H9 (cell line): ENCODE measurements around the gene SLC23A2. TPM values are rescaled to one million over a fixed set of nuclear protein-coding genes. Genes with fewer than 3 reads are reported as not detected.

ENCODE experiments used
- DNase-seq: peaks from one replicate; pipeline ENCODE4 v3.0.0-alpha.2; 2017
- H2AFZ ChIP-seq: one replicate; pipeline ENCODE4 v1.6.1; 2013; ENCODE audit warnings: mild to moderate bottlenecking, low read length, control low read depth, moderate library complexity
- H2AK5ac ChIP-seq: 2 replicates; pipeline ENCODE4 v1.6.1; 2013; ENCODE audit warnings: low read length, control low read depth, mixed read lengths; ENCODE audit not compliant: insufficient read length
- H2BK120ac ChIP-seq: one replicate; pipeline ENCODE4 v1.6.1; 2013; ENCODE audit warnings: low read depth, mild to moderate bottlenecking, low read length, control low read depth, inconsistent platforms; ENCODE audit not compliant: poor library complexity, severe bottlenecking
- H2BK12ac ChIP-seq: 2 replicates; pipeline ENCODE4 v1.6.1; 2013; ENCODE audit warnings: low read length, control low read depth, mixed read lengths, low read depth; ENCODE audit not compliant: insufficient read length
- H2BK15ac ChIP-seq: 2 replicates; pipeline ENCODE4 v1.6.1; 2013; ENCODE audit warnings: low read depth, low read length, control low read depth
- H2BK20ac ChIP-seq: one replicate; pipeline ENCODE4 v1.6.1; 2013; ENCODE audit warnings: low read depth, mild to moderate bottlenecking, low read length, control low read depth, inconsistent platforms; ENCODE audit not compliant: poor library complexity, severe bottlenecking
- H2BK5ac ChIP-seq: 2 replicates; pipeline ENCODE4 v1.6.1; 2013; ENCODE audit warnings: low read length, control low read depth, mixed read lengths; ENCODE audit not compliant: insufficient read length
- H3K14ac ChIP-seq: 2 replicates; pipeline ENCODE4 v1.6.1; 2013; ENCODE audit warnings: low read length, control low read depth; ENCODE audit not compliant: insufficient read depth
- H3K18ac ChIP-seq: 2 replicates; pipeline ENCODE4 v1.6.1; 2013; ENCODE audit warnings: low read depth, mild to moderate bottlenecking, mixed read lengths, low read length, control low read depth; ENCODE audit not compliant: insufficient read length
- H3K23ac ChIP-seq: 2 replicates; pipeline ENCODE4 v1.6.1; 2013; ENCODE audit warnings: low read length, control low read depth, mixed read lengths, low read depth; ENCODE audit not compliant: insufficient read length
- H3K23me2 ChIP-seq: 2 replicates; pipeline ENCODE4 v1.6.1; 2013; ENCODE audit warnings: low read depth, mild to moderate bottlenecking, mixed read lengths, low read length, control low read depth; ENCODE audit not compliant: insufficient read length, poor library complexity, severe bottlenecking
- H3K27ac ChIP-seq: 2 replicates; pipeline ENCODE4 v1.5.1; 2013; ENCODE audit warnings: low read length, control low read depth, mixed read lengths, low read depth; ENCODE audit not compliant: insufficient read length
- H3K27me3 ChIP-seq: 2 replicates; pipeline ENCODE4 v1.6.1; 2013; ENCODE audit warnings: low read length, control low read depth, inconsistent platforms; ENCODE audit not compliant: insufficient read depth
- H3K4ac ChIP-seq: 2 replicates; pipeline ENCODE4 v1.6.1; 2013; ENCODE audit warnings: low read depth, mild to moderate bottlenecking, control low read depth, inconsistent platforms, low read length, moderate library complexity
- H3K4me1 ChIP-seq: 2 replicates; pipeline ENCODE4 v1.6.1; 2013; ENCODE audit warnings: low read length, control low read depth, inconsistent platforms; ENCODE audit not compliant: insufficient read depth
- H3K4me2 ChIP-seq: 2 replicates; pipeline ENCODE4 v1.6.1; 2013; ENCODE audit warnings: low read length, control low read depth, mixed read lengths; ENCODE audit not compliant: insufficient read length, insufficient read depth
- H3K56ac ChIP-seq: 2 replicates; pipeline ENCODE4 v1.6.1; 2013; ENCODE audit warnings: low read depth, mild to moderate bottlenecking, mixed read lengths, low read length, control low read depth; ENCODE audit not compliant: insufficient read length
- H3K79me1 ChIP-seq: 2 replicates; pipeline ENCODE4 v1.6.1; 2013; ENCODE audit warnings: low read depth, mild to moderate bottlenecking, moderate library complexity, low read length, control low read depth, inconsistent platforms; ENCODE audit not compliant: insufficient read depth, poor library complexity, severe bottlenecking
- H3K79me2 ChIP-seq: 2 replicates; pipeline ENCODE4 v1.6.1; 2013; ENCODE audit warnings: low read length, control low read depth, inconsistent platforms; ENCODE audit not compliant: insufficient read depth
- H3K9ac ChIP-seq: 2 replicates; pipeline ENCODE4 v1.6.1; 2013; ENCODE audit warnings: low read length, control low read depth, mixed read lengths; ENCODE audit not compliant: insufficient read length; ENCODE audit errors: extremely low read depth
- H3K9me3 ChIP-seq: one replicate; pipeline ENCODE4 v1.6.1; 2013; ENCODE audit warnings: low read depth, low read length, inconsistent platforms; ENCODE audit not compliant: control insufficient read depth
- H3T11ph ChIP-seq: one replicate; pipeline ENCODE4 v1.6.1; 2013; ENCODE audit warnings: mild to moderate bottlenecking, low read length, control low read depth, inconsistent platforms
- H4K20me1 ChIP-seq: one replicate; pipeline ENCODE4 v1.6.1; 2013; ENCODE audit not compliant: control insufficient read depth, insufficient read length, insufficient read depth
- H4K5ac ChIP-seq: 2 replicates; pipeline ENCODE4 v1.6.1; 2013; ENCODE audit warnings: low read depth, mild to moderate bottlenecking, mixed read lengths, low read length, control low read depth; ENCODE audit not compliant: insufficient read length
- H4K8ac ChIP-seq: replicated peaks from 2 replicates; pipeline ENCODE4 v1.6.1; 2013; ENCODE audit warnings: low read length, control low read depth, mixed read lengths, low read depth; ENCODE audit not compliant: insufficient read length
- H4K91ac ChIP-seq: 2 replicates; pipeline ENCODE4 v1.6.1; 2013; ENCODE audit warnings: low read depth, mild to moderate bottlenecking, moderate library complexity, mixed read lengths, low read length, control low read depth; ENCODE audit not compliant: insufficient read length
- H3K27ac Mint-ChIP-seq, 3 experiments: 2 replicates in 2 of 3; 3 replicates in 1 of 3; pipeline ENCODE4 v1.8.0; 2020 to 2021; ENCODE audit warnings: mixed read lengths in 3 of 3, mild to moderate bottlenecking in 1 of 3, moderate library complexity in 1 of 3
- H3K27me3 Mint-ChIP-seq: 2 replicates; pipeline ENCODE4 v1.8.0; 2021; ENCODE audit warnings: low read depth, mild to moderate bottlenecking, moderate library complexity, mixed read lengths
- H3K36me3 Mint-ChIP-seq, 3 experiments: 2 replicates in 2 of 3; 3 replicates in 1 of 3; pipeline ENCODE4 v1.8.0; 2020 to 2021; ENCODE audit warnings: low read depth in 3 of 3, mixed read lengths in 3 of 3; ENCODE audit not compliant: insufficient read depth in 1 of 3
- H3K4me1 Mint-ChIP-seq, 2 experiments: 2 replicates each; pipeline ENCODE4 v1.8.0; 2020; ENCODE audit warnings: mixed read lengths in 2 of 2
- H3K4me3 Mint-ChIP-seq, 2 experiments: 2 replicates in 1 of 2; 3 replicates in 1 of 2; pipeline ENCODE4 v1.8.0; 2020 to 2021; ENCODE audit warnings: mild to moderate bottlenecking in 2 of 2, mixed read lengths in 2 of 2, moderate library complexity in 1 of 2
- H3K9me3 Mint-ChIP-seq, 2 experiments: 2 replicates in 1 of 2; 3 replicates in 1 of 2; pipeline ENCODE4 v1.8.0; 2020; ENCODE audit warnings: mild to moderate bottlenecking in 2 of 2, mixed read lengths in 2 of 2, moderate library complexity in 1 of 2
- CTCF ChIP-seq: fragments of 200-600 bp; sonication (generic); conservative IDR thresholded peaks from 3 replicates; pipeline ENCODE4 v1.8.0; 2021; ENCODE audit warnings: antibody characterized with exemption, mild to moderate bottlenecking
- WGBS: extraction: QIAGEN DNeasy Blood & Tissue Kit; methylation state at CpG from one replicate; pipeline ENCODE4 v1.1.7; 2013; ENCODE audit warnings: missing lambda C conversion rate, low lambda C conversion rate, mixed read lengths; ENCODE audit not compliant: insufficient read length; ENCODE audit errors: extremely low coverage; 5-methylcytosine and 5-hydroxymethylcytosine counted together
- total RNA-seq: library from RNA; stranded (reverse); gene quantifications from 2 replicates; pipeline ENCODE4 v1.2.1, GENCODE V29; 2021

SLC23A2 gene
- total RNA-seq, 1 experiment from 2014 or later = 16.5 TPM

GRCh38 chr20:4805663-4806449 is 195.5 kb downstream of the SLC23A2 start:
- H3K4me1 Mint-ChIP-seq = peaks cover 10 to 13% of the 10 kb centered on the region in 2 experiments
- Histone ChIP-seq H3K79me2 (no peaks in the 10 kb centered on the region), H3K4me1 (no peaks in the 10 kb centered on the region), H3T11ph (no peak overlapping the region), H4K91ac (no peak overlapping the region), H3K23ac (no peak overlapping the region), H2AFZ (no peak overlapping the region), H3K4ac (no peak overlapping the region), H3K79me1 (no peaks in the 10 kb centered on the region), H3K9ac (no peak overlapping the region), H3K27ac (no peak overlapping the region), H4K5ac (no peak overlapping the region), H3K14ac (no peak overlapping the region), H3K27me3 (no peaks in the 10 kb centered on the region), H2BK120ac (no peak overlapping the region), H4K8ac (no peak overlapping the region), H2AK5ac (no peak overlapping the region), H2BK20ac (no peak overlapping the region), H2BK15ac (no peak overlapping the region), H3K9me3 (no peaks in the 10 kb centered on the region), H2BK5ac (no peak overlapping the region), H2BK12ac (no peak overlapping the region), H3K18ac (no peak overlapping the region), H3K56ac (no peak overlapping the region), H3K4me2 (no peak overlapping the region), H3K23me2 (no peaks in the 10 kb centered on the region), H4K20me1 (no peaks in the 10 kb centered on the region)
- no peak for DNase-seq
- no peaks in the 10 kb centered on the region for H3K27me3 Mint-ChIP-seq
- no peak for TF ChIP-seq CTCF
- H3K9me3 Mint-ChIP-seq = no peaks in the 10 kb centered on the region
- H3K27ac Mint-ChIP-seq = peak overlapping the region in 2 of 3 experiments; percentile 37 to 81; a peak in 4 of 7 replicates
- WGBS = no CpG with 5 or more reads among the region's 18 CpGs
- H3K4me3 Mint-ChIP-seq = no peak overlapping the region
- H3K36me3 Mint-ChIP-seq = peaks cover 0 to 4% (median 0%) of the 10 kb centered on the region in 3 experiments; a peak in 1 of 7 replicates
